Measurements from ENCODE around the gene AGBL4.

AGBL4 gene

DNA sequence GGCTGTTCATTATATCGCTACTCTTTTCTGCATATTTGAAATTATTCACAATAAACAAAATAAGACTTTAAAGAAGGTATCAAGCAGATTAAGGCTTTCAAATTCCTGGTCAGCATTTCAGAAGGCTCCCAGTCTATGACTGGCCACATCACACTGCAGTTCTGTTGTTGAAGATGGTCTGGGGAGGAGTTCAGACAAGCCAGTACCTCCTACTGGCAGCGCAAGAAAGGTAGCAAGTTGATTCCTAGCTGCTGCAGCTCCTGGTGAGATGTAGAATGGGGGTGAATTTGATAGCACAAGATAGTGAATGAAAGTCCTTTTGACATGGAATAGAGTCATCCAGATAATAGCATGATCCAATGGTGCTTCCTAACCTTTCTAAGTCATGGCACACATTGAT, 1158.8 kb downstream of the AGBL4 start:
- no peak for DNase-seq
- Histone ChIP-seq H3K79me1 (replicated peaks; ENCODE audit: low read length, poor library complexity, severe bottlenecking) (no peaks in the 10 kb centered on the region), H3K4me2 (ENCODE audit: low read length, poor library complexity, severe bottlenecking) (no peak overlapping the region), H3K36me3 (ENCODE audit: control insufficient read depth in 1 of 2, insufficient read depth in 2 of 2, low read depth in 1 of 2, low read length in 2 of 2) (no peaks in the 10 kb centered on the region), H3K27me3 (ENCODE audit: control insufficient read depth in 1 of 2, insufficient read depth in 1 of 2, low read length in 2 of 2) (no peaks in the 10 kb centered on the region), H2AK5ac (ENCODE audit: low read length, severe bottlenecking) (no peak overlapping the region), H2AFZ (ENCODE audit: low read depth, low read length) (no peak overlapping the region), H3K23ac (ENCODE audit: low read length in 2 of 2) (no peak overlapping the region), H4K8ac (ENCODE audit: low read length) (no peak overlapping the region), H4K91ac (ENCODE audit: low read length) (no peak overlapping the region), H2BK12ac (ENCODE audit: low read length in 2 of 2) (no peak overlapping the region), H3K9ac (ENCODE audit: low read length) (no peak overlapping the region), H2BK120ac (ENCODE audit: low read depth, low read length) (no peak overlapping the region), H3K18ac (ENCODE audit: low read depth in 1 of 2, low read length in 2 of 2) (no peak overlapping the region), H3K9me3 (ENCODE audit: control insufficient read depth, low read length) (peaks cover 19% of the 10 kb centered on the region), H3K4ac (ENCODE audit: low read depth in 1 of 2, low read length in 2 of 2) (no peak overlapping the region), H3K14ac (ENCODE audit: low read length in 2 of 2) (no peak overlapping the region), H2BK15ac (ENCODE audit: low read depth, poor library complexity, severe bottlenecking) (no peak overlapping the region), H3K27ac (ENCODE audit: low read length, poor library complexity, severe bottlenecking) (no peak overlapping the region), H2BK5ac (ENCODE audit: low read depth, low read length, poor library complexity, severe bottlenecking) (no peak overlapping the region), H3K4me1 (ENCODE audit: control insufficient read depth, insufficient read depth, low read depth, low read length) (no peaks in the 10 kb centered on the region), H3K4me3 (ENCODE audit: insufficient read depth in 1 of 2, low read depth in 1 of 2, low read length in 2 of 2) (no peak overlapping the region)
- WGBS: no CpG with 5 or more reads among the region's 2 CpGs

DNA sequence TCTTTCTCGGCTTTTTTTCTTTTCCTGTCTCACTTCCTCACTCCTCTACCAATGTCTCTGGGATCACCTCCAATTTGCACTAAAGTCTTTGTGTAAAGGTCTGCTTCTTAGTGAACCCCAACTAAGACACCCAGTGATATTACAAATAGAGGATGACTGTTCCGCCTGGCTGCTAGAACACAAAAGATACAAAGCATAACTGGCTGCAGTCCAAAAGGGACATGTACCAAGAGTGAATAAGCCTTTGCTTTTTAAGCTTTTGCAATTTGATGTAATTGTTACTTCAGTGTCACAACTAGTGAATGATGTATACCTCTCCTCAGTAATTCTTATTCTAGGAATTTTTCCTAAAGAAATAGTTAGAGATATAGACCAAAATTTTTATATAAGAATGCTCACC, 1164.3 kb downstream of the AGBL4 start:
- Histone ChIP-seq H3K4ac (ENCODE audit: low read depth in 1 of 2, low read length in 2 of 2) (no peak overlapping the region), H3K4me1 (ENCODE audit: control insufficient read depth, insufficient read depth, low read depth, low read length) (no peaks in the 10 kb centered on the region), H4K8ac (ENCODE audit: low read length) (no peak overlapping the region), H3K9ac (ENCODE audit: low read length) (no peak overlapping the region), H3K27ac (ENCODE audit: low read length, poor library complexity, severe bottlenecking) (no peak overlapping the region), H3K4me2 (ENCODE audit: low read length, poor library complexity, severe bottlenecking) (no peak overlapping the region), H2BK12ac (ENCODE audit: low read length in 2 of 2) (no peak overlapping the region), H2AFZ (ENCODE audit: low read depth, low read length) (no peak overlapping the region), H3K36me3 (ENCODE audit: control insufficient read depth in 1 of 2, insufficient read depth in 2 of 2, low read depth in 1 of 2, low read length in 2 of 2) (no peaks in the 10 kb centered on the region), H3K27me3 (ENCODE audit: control insufficient read depth in 1 of 2, insufficient read depth in 1 of 2, low read length in 2 of 2) (no peaks in the 10 kb centered on the region), H4K91ac (ENCODE audit: low read length) (no peak overlapping the region), H3K23ac (ENCODE audit: low read length in 2 of 2) (no peak overlapping the region), H3K9me3 (ENCODE audit: control insufficient read depth, low read length) (peaks cover 19% of the 10 kb centered on the region), H2BK5ac (ENCODE audit: low read depth, low read length, poor library complexity, severe bottlenecking) (no peak overlapping the region), H2BK15ac (ENCODE audit: low read depth, poor library complexity, severe bottlenecking) (no peak overlapping the region), H3K79me1 (replicated peaks; ENCODE audit: low read length, poor library complexity, severe bottlenecking) (no peaks in the 10 kb centered on the region), H2AK5ac (ENCODE audit: low read length, severe bottlenecking) (no peak overlapping the region), H3K4me3 (ENCODE audit: insufficient read depth in 1 of 2, low read depth in 1 of 2, low read length in 2 of 2) (no peak overlapping the region), H3K14ac (ENCODE audit: low read length in 2 of 2) (no peak overlapping the region), H2BK120ac (ENCODE audit: low read depth, low read length) (no peak overlapping the region), H3K18ac (ENCODE audit: low read depth in 1 of 2, low read length in 2 of 2) (no peak overlapping the region)
- no peak for DNase-seq
- WGBS: 33% methylated on average over 2 of the region's 2 CpGs

DNA sequence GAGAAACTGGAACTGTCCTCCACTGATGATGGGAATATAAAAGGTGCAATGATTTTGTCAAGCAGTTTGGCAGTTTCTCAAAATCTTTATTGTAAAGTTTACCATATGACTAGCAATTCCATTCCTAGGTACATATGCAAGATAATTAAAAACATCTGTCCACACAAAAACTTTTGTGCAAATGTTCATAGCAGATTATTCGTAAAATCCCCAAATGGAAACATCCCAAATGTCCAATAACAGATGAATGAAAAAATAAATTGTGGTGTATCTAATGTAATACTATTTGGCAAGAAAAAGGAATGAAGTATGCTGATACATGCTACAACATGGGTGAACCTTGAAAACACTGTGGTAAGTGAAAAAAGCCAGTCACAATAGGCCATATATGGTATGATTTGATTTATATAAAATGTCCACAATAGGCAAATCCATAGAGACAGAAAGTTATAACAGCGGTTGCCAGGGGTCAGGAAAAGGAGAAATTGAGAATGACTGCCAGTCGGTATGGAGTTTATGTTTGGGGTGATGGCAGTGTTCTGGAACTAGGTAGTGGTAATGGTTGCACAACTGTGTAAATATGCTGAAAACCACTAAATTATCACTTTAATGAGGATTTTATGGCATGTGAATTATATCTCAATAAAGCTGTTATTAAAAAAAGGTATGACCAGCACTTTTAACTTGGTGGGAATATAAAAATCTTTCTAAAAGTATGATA, 1165.4 kb downstream of the AGBL4 start:
- H3K18ac ChIP-seq (ENCODE audit: low read depth in 1 of 2, low read length in 2 of 2): no peak overlapping the region
- H2BK120ac ChIP-seq (ENCODE audit: low read depth, low read length): no peak overlapping the region
- DNase-seq: no peak
- no peak overlapping the region for H2AFZ ChIP-seq (ENCODE audit: low read depth, low read length)
- no peak overlapping the region for H3K23ac ChIP-seq (ENCODE audit: low read length in 2 of 2)
- H4K91ac ChIP-seq (ENCODE audit: low read length): no peak overlapping the region
- H4K8ac ChIP-seq (ENCODE audit: low read length): no peak overlapping the region
- no peak overlapping the region for H3K9ac ChIP-seq (ENCODE audit: low read length)
- H3K27ac ChIP-seq (ENCODE audit: low read length, poor library complexity, severe bottlenecking): no peak overlapping the region
- H2AK5ac ChIP-seq (ENCODE audit: low read length, severe bottlenecking): no peak overlapping the region
- no peaks in the 10 kb centered on the region for H3K27me3 ChIP-seq (ENCODE audit: control insufficient read depth in 1 of 2, insufficient read depth in 1 of 2, low read length in 2 of 2)
- H2BK5ac ChIP-seq (ENCODE audit: low read depth, low read length, poor library complexity, severe bottlenecking): no peak overlapping the region
- 60% methylated on average over 3 of the region's 3 CpGs for WGBS
- H3K36me3 ChIP-seq (ENCODE audit: control insufficient read depth in 1 of 2, insufficient read depth in 2 of 2, low read depth in 1 of 2, low read length in 2 of 2): no peaks in the 10 kb centered on the region
- no peak overlapping the region for H3K4ac ChIP-seq (ENCODE audit: low read depth in 1 of 2, low read length in 2 of 2)
- no peaks in the 10 kb centered on the region for H3K4me1 ChIP-seq (ENCODE audit: control insufficient read depth, insufficient read depth, low read depth, low read length)
- no peak overlapping the region for H2BK15ac ChIP-seq (ENCODE audit: low read depth, poor library complexity, severe bottlenecking)
- H3K4me2 ChIP-seq (ENCODE audit: low read length, poor library complexity, severe bottlenecking): no peak overlapping the region
- no peak overlapping the region for H3K14ac ChIP-seq (ENCODE audit: low read length in 2 of 2)
- no peak overlapping the region for H3K4me3 ChIP-seq (ENCODE audit: insufficient read depth in 1 of 2, low read depth in 1 of 2, low read length in 2 of 2)
- H3K79me1 ChIP-seq (replicated peaks; ENCODE audit: low read length, poor library complexity, severe bottlenecking): no peaks in the 10 kb centered on the region
- peaks cover 19% of the 10 kb centered on the region for H3K9me3 ChIP-seq (ENCODE audit: control insufficient read depth, low read length)
- H2BK12ac ChIP-seq (ENCODE audit: low read length in 2 of 2): no peak overlapping the region

DNA sequence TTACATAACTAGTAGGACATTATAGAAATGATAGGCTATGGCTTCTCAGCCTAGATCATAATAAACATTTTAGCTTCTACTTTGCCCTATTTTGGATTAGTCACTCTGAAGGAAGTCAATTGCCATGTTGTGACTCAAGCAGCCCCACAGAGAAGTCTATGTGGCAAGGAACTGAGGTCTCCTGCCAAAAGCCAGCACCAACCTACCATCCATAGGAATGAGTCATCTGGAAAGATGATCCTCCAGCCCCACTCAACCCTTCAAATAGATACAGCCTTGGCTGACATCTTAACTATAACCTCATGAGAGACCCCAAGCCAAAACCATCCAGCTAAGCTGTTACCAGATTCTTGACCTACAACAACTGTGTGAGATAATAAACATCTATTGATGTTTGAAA, 1170.7 kb downstream of the AGBL4 start:
- H3K36me3 ChIP-seq (ENCODE audit: control insufficient read depth in 1 of 2, insufficient read depth in 2 of 2, low read depth in 1 of 2, low read length in 2 of 2): no peaks in the 10 kb centered on the region
- no peak overlapping the region for H3K4me2 ChIP-seq (ENCODE audit: low read length, poor library complexity, severe bottlenecking)
- H3K4me3 ChIP-seq (ENCODE audit: insufficient read depth in 1 of 2, low read depth in 1 of 2, low read length in 2 of 2): no peak overlapping the region
- no peak overlapping the region for H2BK12ac ChIP-seq (ENCODE audit: low read length in 2 of 2)
- no peaks in the 10 kb centered on the region for H3K79me1 ChIP-seq (replicated peaks; ENCODE audit: low read length, poor library complexity, severe bottlenecking)
- H3K9me3 ChIP-seq (ENCODE audit: control insufficient read depth, low read length): no peaks in the 10 kb centered on the region
- H3K27ac ChIP-seq (ENCODE audit: low read length, poor library complexity, severe bottlenecking): no peak overlapping the region
- H3K4ac ChIP-seq (ENCODE audit: low read depth in 1 of 2, low read length in 2 of 2): no peak overlapping the region
- no peak overlapping the region for H2AFZ ChIP-seq (ENCODE audit: low read depth, low read length)
- peak; percentile 2 for DNase-seq
- no peak overlapping the region for H3K18ac ChIP-seq (ENCODE audit: low read depth in 1 of 2, low read length in 2 of 2)
- no peak overlapping the region for H3K23ac ChIP-seq (ENCODE audit: low read length in 2 of 2)
- no peaks in the 10 kb centered on the region for H3K27me3 ChIP-seq (ENCODE audit: control insufficient read depth in 1 of 2, insufficient read depth in 1 of 2, low read length in 2 of 2)
- H3K14ac ChIP-seq (ENCODE audit: low read length in 2 of 2): no peak overlapping the region
- H2BK120ac ChIP-seq (ENCODE audit: low read depth, low read length): no peak overlapping the region
- H2BK15ac ChIP-seq (ENCODE audit: low read depth, poor library complexity, severe bottlenecking): no peak overlapping the region
- H4K8ac ChIP-seq (ENCODE audit: low read length): no peak overlapping the region
- peaks cover 1% of the 10 kb centered on the region for H3K4me1 ChIP-seq (ENCODE audit: control insufficient read depth, insufficient read depth, low read depth, low read length)
- no peak overlapping the region for H2AK5ac ChIP-seq (ENCODE audit: low read length, severe bottlenecking)
- H3K9ac ChIP-seq (ENCODE audit: low read length): no peak overlapping the region
- H2BK5ac ChIP-seq (ENCODE audit: low read depth, low read length, poor library complexity, severe bottlenecking): no peak overlapping the region
- H4K91ac ChIP-seq (ENCODE audit: low read length): no peak overlapping the region

All from mesenchymal stem cell (in vitro differentiated cells and primary cell).